Measurements from ENCODE around the gene ZSCAN22.

DNA sequence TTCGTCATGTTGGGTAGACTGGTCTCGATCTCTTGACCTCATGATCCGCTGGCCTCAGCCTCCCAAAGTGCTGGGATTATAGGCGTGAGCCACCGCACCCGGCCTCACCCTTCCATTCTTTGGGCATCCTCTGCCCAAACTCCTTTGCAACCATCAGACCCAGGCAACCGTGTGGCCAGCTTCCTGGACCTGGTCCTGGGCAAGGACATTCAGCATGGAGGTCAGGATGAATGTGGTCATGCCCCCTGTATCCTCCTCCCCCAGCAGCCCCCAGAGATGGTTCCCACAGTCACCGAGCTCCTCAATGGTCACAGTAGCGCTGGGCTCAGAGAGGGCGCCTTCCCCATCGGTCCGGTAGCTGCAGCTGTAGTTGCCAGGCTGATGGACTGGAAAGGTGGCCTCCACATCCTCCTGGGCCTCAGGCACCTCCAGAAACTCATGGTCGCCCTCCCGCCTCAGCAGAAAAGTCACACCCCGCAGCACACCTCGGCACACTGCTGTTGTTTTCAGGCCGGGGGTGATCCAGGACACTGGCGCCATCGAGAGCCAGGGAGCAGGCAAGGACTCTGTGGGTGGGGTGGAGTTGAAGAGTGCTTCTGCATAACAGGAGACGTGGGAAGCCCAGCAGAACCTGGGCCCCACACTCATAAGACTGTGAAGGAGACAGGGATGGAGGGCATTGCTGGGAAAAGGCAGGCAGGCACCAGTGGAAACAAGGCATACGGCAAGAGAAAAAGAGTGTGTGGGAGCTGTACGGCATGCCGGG is 25.4 kb downstream of the ZSCAN22 start:
- TF ChIP-seq, protein P1, sequence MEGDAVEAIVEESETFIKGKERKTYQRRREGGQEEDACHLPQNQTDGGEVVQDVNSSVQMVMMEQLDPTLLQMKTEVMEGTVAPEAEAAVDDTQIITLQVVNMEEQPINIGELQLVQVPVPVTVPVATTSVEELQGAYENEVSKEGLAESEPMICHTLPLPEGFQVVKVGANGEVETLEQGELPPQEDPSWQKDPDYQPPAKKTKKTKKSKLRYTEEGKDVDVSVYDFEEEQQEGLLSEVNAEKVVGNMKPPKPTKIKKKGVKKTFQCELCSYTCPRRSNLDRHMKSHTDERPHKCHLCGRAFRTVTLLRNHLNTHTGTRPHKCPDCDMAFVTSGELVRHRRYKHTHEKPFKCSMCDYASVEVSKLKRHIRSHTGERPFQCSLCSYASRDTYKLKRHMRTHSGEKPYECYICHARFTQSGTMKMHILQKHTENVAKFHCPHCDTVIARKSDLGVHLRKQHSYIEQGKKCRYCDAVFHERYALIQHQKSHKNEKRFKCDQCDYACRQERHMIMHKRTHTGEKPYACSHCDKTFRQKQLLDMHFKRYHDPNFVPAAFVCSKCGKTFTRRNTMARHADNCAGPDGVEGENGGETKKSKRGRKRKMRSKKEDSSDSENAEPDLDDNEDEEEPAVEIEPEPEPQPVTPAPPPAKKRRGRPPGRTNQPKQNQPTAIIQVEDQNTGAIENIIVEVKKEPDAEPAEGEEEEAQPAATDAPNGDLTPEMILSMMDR (IDR thresholded peaks at IDR 0.05) = no peak
- no peak for TF ChIP-seq EZH2 (IDR thresholded peaks at IDR 0.05)
